DND-41 (cell line): ENCODE results near the gene NCAPD3.

Experiments
- ATAC-seq: fragments of 200-7000 bp; cut with Tn5 transposase; 3 replicates; pipeline ENCODE4 v1.9.1; 2021; ENCODE audit warnings: low read depth; ENCODE audit not compliant: insufficient read depth
- DNase-seq: peaks from one replicate; pipeline ENCODE4 v3.0.0-alpha.2; 2020
- H2AFZ ChIP-seq: 2 replicates; pipeline ENCODE4 v1.6.0; 2012; ENCODE audit warnings: low read depth, low read length
- H3K27ac ChIP-seq: 2 replicates; pipeline ENCODE4 v1.5.1; 2012; ENCODE audit warnings: low read length, inconsistent platforms
- H3K27me3 ChIP-seq: fragments of 200-600 bp; sonication (generic); 2 replicates; pipeline ENCODE4 v1.6.0; 2012; ENCODE audit warnings: low read length, mild to moderate bottlenecking, inconsistent platforms; ENCODE audit not compliant: insufficient read depth, poor library complexity
- H3K36me3 ChIP-seq: 2 replicates; pipeline ENCODE4 v1.5.1; 2012; ENCODE audit warnings: low read length, inconsistent platforms; ENCODE audit not compliant: insufficient read depth
- H3K4me1 ChIP-seq: 2 replicates; pipeline ENCODE4 v1.5.1; 2012; ENCODE audit warnings: mild to moderate bottlenecking, low read length; ENCODE audit not compliant: insufficient read depth
- H3K4me2 ChIP-seq: 2 replicates; pipeline ENCODE4 v1.6.0; 2012; ENCODE audit warnings: mild to moderate bottlenecking, moderate library complexity, low read length, inconsistent platforms; ENCODE audit not compliant: insufficient read depth
- H3K4me3 ChIP-seq, 2 experiments: fragments of 200-600 bp in 1 of 2; shearing (Covaris generic) in 1 of 2; 2 replicates each; pipeline ENCODE4 v1.5.1; 2012 to 2016; ENCODE audit warnings: inconsistent platforms in 2 of 2, low read length in 2 of 2, mild to moderate bottlenecking in 2 of 2, low read depth in 1 of 2, moderate library complexity in 1 of 2
- H3K79me2 ChIP-seq: 2 replicates; pipeline ENCODE4 v1.6.0; 2012; ENCODE audit warnings: low read length, inconsistent platforms; ENCODE audit not compliant: insufficient read depth
- H3K9ac ChIP-seq: 2 replicates; pipeline ENCODE4 v1.6.0; 2012; ENCODE audit warnings: low read depth, mild to moderate bottlenecking, inconsistent platforms, low read length, moderate library complexity
- H3K9me3 ChIP-seq: 2 replicates; pipeline ENCODE4 v1.5.1; 2012; ENCODE audit warnings: low read length, moderate library complexity, mild to moderate bottlenecking, inconsistent platforms; ENCODE audit not compliant: insufficient read depth, severe bottlenecking
- H4K20me1 ChIP-seq: 2 replicates; pipeline ENCODE4 v1.6.0; 2012; ENCODE audit warnings: low read length; ENCODE audit not compliant: insufficient read depth
- CTCF ChIP-seq: IDR thresholded peaks from 2 replicates; pipeline ENCODE4 v1.5.1; 2012; ENCODE audit warnings: borderline replicate concordance, low read length, moderate library complexity, mild to moderate bottlenecking; ENCODE audit not compliant: poor library complexity, severe bottlenecking; ENCODE audit errors: extremely low read depth
- EZH2 ChIP-seq: IDR thresholded peaks from 3 replicates; pipeline ENCODE4 v1.6.1; 2012; ENCODE audit warnings: borderline replicate concordance, low read depth, mild to moderate bottlenecking, moderate library complexity, low read length, inconsistent platforms; ENCODE audit not compliant: severe bottlenecking

The NCAPD3 gene

GRCh38 chr11:134120143-134120850, 103.5 kb downstream of the NCAPD3 start:
- DNase-seq (no peak), ATAC-seq (no peak)
- Histone ChIP-seq H3K4me3 (no peak overlapping the region), H3K4me1 (no peaks in the 10 kb centered on the region), H3K79me2 (no peaks in the 10 kb centered on the region; the same call in 1 of the 2 replicates), H2AFZ (no peak overlapping the region), H3K27ac (no peak overlapping the region), H3K27me3 (no peaks in the 10 kb centered on the region), H4K20me1 (peaks cover 5% of the 10 kb centered on the region; the same call in 1 of the 2 replicates), H3K36me3 (no peaks in the 10 kb centered on the region), H3K9me3 (no peaks in the 10 kb centered on the region), H3K9ac (no peak overlapping the region), H3K4me2 (no peak overlapping the region)
- TF ChIP-seq CTCF (no peak), EZH2 (no peak)

- H3K27ac ChIP-seq: no peak overlapping the region
- ATAC-seq (peak; percentile 44; the same call in 1 of the 3 replicates), DNase-seq (no peak)
- no peak overlapping the region for H3K4me2 ChIP-seq
- H3K36me3 ChIP-seq: no peaks in the 10 kb centered on the region
- H3K4me1 ChIP-seq: no peaks in the 10 kb centered on the region
- TF ChIP-seq CTCF: no peak
- TF ChIP-seq EZH2: no peak
- H3K9me3 ChIP-seq: no peaks in the 10 kb centered on the region
- no peak overlapping the region for H3K9ac ChIP-seq
- no peak overlapping the region for H3K4me3 ChIP-seq
- no peaks in the 10 kb centered on the region; the same call in 1 of the 2 replicates for H3K79me2 ChIP-seq
- H3K27me3 ChIP-seq: no peaks in the 10 kb centered on the region
- peaks cover 5% of the 10 kb centered on the region; the same call in 1 of the 2 replicates for H4K20me1 ChIP-seq
- H2AFZ ChIP-seq: no peak overlapping the region
Observed at GRCh38 chr11:134119094-134119493, 104.7 kb downstream of the NCAPD3 start.

- TF ChIP-seq EZH2 (no peak), CTCF (no peak)
- Histone ChIP-seq H3K4me3 (no peak overlapping the region), H3K9me3 (no peaks in the 10 kb centered on the region), H3K27ac (no peak overlapping the region), H3K27me3 (no peaks in the 10 kb centered on the region), H2AFZ (no peak overlapping the region), H3K4me1 (no peaks in the 10 kb centered on the region), H3K4me2 (no peak overlapping the region), H3K9ac (no peak overlapping the region), H3K36me3 (no peaks in the 10 kb centered on the region), H4K20me1 (peaks cover 5% of the 10 kb centered on the region; the same call in 1 of the 2 replicates), H3K79me2 (no peaks in the 10 kb centered on the region; the same call in 1 of the 2 replicates)
- ATAC-seq (no peak), DNase-seq (no peak)
Observed at GRCh38 chr11:134118006-134118405, 105.8 kb downstream of the NCAPD3 start.
